ENCODE results near the gene BICC1. TPM values are rescaled to one million over a fixed set of nuclear protein-coding genes. Genes with fewer than 3 reads are reported as not detected.
"Not testable (repeated sequence)": the region's sequence is repeated elsewhere in the genome, so short reads cannot be mapped to it uniquely, and the experiment has no call there.

Gene BICC1
- total RNA-seq, 1 donor from 2014 or later: 8.8 TPM

GRCh38 chr10:58593008-58593407 is 80.3 kb downstream of the BICC1 start:
- DNase-seq (ENCODE audit: extremely low read depth, low read depth, low spot score): no peak

DNA sequence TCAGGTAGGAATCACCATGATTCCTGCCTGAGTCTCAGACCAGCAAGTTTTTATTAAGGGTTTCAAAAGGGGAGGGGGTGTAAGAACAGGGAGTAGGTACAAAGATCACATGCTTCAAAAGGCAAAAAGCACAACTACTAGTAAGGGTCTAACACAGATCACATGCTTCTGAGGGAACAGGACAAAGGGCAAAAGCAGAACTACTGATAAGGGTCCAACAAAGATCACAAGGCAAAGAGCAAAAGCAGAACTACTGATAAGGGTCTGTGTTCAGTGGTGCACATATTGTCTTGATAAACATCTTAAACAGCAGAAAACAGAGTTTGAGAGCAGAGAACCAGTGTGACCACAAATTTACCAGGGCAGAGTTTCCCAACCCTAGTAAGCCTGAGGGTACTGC is 84.5 kb downstream of the BICC1 start:
- DNase-seq (ENCODE audit: extremely low read depth, low read depth, low spot score): not testable (repeated sequence)

GRCh38 chr10:58599927-58600553 is 87.4 kb downstream of the BICC1 start:
- no peak for DNase-seq (ENCODE audit: extremely low read depth, low read depth, low spot score)

DNA sequence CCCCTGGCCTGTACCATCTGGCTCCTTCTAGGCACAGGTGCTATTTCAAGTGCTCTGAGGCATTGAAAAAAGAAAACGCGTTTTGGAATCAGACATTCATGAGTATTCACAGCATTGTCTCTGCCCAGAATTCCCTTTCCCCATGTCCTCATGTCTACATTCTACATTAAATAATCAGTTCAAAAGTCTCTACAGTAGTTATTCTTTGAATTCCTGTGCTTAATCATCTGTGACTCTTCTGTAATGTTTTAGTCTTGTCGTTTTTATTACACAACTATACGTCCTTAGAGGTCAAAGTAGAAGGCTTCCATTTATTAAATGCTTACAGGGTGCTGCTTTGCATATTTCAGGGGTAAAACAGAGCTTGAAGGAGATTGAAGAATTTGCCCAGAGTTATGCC is 95.7 kb downstream of the BICC1 start:
- DNase-seq (ENCODE audit: extremely low read depth, low read depth, low spot score): no peak

GRCh38 chr10:58608826-58609531 is 96.3 kb downstream of the BICC1 start:
- no peak for DNase-seq (ENCODE audit: extremely low read depth, low read depth, low spot score)

GRCh38 chr10:58609532-58610150 is 97.0 kb downstream of the BICC1 start:
- DNase-seq (ENCODE audit: extremely low read depth, low read depth, low spot score): no peak

DNA sequence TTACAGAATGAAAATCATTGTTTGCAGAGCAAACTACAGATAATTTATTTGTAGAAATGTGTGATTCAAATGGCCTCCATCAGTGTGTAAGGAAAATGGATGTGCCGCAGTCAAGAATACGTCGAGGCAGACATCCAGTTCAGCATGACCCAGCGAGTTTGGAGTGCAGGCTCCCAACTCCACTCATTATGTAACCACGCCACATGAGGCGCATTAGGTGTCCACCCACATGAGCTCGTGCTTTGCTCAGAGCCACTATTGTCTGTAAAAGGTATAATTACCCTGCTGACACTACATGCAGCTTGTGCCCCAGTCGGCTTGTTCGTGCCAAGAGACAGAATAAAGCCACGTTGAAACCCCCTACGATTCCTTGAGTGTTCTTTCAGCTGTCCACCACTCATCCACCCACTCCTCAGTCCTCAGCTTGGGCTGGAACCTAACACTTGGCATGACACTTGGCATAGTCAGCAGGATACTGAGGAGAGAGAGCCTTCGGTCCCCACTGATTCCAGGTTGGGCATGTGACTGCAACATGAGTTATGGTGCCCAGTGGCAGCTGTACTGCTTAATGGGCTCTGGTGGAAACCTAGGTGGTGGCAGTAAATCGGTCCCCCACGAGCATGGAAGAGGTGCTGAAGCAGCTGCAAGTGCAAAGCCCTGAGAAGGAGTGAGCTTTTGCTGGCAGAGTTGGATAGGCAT is 102.7 kb downstream of the BICC1 start:
- no peak for DNase-seq (ENCODE audit: extremely low read depth, low read depth, low spot score)

GRCh38 chr10:58618158-58618676 is 105.5 kb downstream of the BICC1 start:
- DNase-seq (ENCODE audit: extremely low read depth, low read depth, low spot score): no peak

GRCh38 chr10:58621379-58622077 is 108.9 kb downstream of the BICC1 start:
- no peak for DNase-seq (ENCODE audit: extremely low read depth, low read depth, low spot score)

GRCh38 chr10:58622246-58622645 is 109.6 kb downstream of the BICC1 start:
- no peak for DNase-seq (ENCODE audit: extremely low read depth, low read depth, low spot score)

DNA sequence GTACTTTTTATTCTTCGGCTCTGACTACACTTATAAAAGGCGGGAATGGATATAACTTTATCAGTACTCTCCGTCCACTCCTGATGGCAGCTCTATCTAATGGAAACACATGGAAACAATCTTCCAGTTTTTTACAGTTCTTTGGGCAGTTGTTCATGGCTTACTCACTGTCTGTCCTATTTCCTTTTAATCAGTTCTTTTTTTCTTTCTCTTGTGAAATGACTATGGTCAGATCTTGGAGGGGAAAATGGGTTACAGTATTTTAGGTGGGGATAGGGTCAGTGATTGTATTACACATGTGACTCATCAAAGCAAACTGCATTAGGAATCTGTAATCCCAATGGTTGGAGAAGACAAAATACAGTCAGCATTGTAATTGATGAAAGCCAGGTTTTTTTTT is 112.4 kb downstream of the BICC1 start:
- no peak for DNase-seq (ENCODE audit: extremely low read depth, low read depth, low spot score)

- DNase-seq (ENCODE audit: extremely low read depth, low read depth, low spot score): no peak
These were observed 114.7 kb downstream of the BICC1 start for GRCh38 chr10:58627392-58627791.

DNA sequence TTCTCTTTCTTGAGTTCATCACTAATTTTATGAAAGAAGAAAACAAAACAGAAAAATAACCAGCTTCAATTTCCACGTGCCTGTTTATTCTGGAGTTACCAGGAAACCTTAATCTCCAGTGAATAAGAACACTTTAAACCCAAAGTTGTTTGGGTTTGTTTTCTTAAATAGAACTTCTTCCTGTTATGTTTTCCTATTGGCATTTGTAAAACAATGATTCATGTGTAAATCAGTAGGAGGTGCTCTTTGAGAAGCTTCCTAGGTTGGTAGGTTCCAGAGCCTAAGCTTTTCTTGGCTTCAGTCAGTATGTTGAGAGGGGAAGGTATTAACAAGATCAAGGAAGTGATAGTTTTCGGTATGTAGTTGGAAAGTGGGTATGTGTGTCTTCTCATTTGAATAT is 119.0 kb downstream of the BICC1 start:
- no peak for DNase-seq (ENCODE audit: extremely low read depth, low read depth, low spot score)

GRCh38 chr10:58632216-58632615 is 119.5 kb downstream of the BICC1 start:
- DNase-seq (ENCODE audit: extremely low read depth, low read depth, low spot score): no peak

DNA sequence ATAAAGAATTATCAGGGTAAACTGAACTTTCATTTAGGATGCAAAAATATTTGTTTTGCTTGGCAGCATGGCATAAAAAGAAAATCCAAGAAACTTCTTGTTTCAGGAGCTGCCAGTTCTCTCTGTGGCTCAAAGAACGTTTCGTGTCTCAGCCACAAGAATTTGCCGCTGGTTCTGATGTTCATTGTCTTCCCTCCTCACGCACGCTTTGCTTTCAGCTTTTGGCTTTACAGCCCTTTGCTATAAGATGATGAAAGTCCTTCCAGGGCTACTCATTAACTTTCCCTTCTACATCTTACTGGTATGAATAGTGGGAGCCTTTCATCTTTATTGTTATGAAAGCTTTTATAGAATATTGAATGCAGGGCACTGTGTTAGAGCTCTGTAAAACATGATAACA is 124.7 kb downstream of the BICC1 start:
- no peak for DNase-seq (ENCODE audit: extremely low read depth, low read depth, low spot score)

GRCh38 chr10:58638388-58638787 is 125.7 kb downstream of the BICC1 start:
- no peak for DNase-seq (ENCODE audit: extremely low read depth, low read depth, low spot score)

DNA sequence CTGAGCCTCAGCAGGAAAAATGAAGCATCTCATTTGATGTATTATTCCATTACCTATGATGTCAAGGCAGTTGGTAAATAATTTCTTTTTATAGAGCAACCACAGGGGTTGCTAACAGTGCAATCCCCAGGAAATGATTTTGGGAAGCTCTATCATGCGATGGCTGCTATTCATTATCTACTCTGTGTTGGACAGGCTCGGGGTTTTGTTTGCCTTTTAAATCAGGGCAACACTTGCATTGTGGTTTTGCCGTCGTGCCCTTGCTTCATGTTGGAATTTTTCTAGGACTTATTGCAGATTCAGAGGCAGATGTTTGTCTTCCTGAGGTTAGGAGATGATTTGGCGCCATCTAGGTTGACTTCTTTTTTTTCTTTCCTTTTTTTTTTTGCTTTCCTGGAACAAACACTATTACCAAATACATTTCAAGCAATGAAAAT is 128.4 kb downstream of the BICC1 start:
- DNase-seq (ENCODE audit: extremely low read depth, low read depth, low spot score): no peak

- DNase-seq (ENCODE audit: extremely low read depth, low read depth, low spot score): no peak
These were observed 129.0 kb downstream of the BICC1 start for GRCh38 chr10:58641708-58642107.

- DNase-seq (ENCODE audit: extremely low read depth, low read depth, low spot score): no peak
These were observed 129.6 kb downstream of the BICC1 start for GRCh38 chr10:58642283-58642682.

GRCh38 chr10:58642916-58643428 is 130.3 kb downstream of the BICC1 start:
- no peak for DNase-seq (ENCODE audit: extremely low read depth, low read depth, low spot score)
